IMR-90 (cell line): ENCODE results near the gene ZNF512B.

ENCODE experiments used
- CTCF ChIP-seq: conservative IDR thresholded peaks from 2 replicates; pipeline ENCODE4 v1.5.1; 2012; ENCODE audit warnings: mild to moderate bottlenecking, low read depth, low read length, improper control_type of control experiment
- RAD21 ChIP-seq: IDR thresholded peaks from 2 replicates; pipeline ENCODE4 v1.6.1; 2012; ENCODE audit warnings: low read length, improper control_type of control experiment
- SMC3 ChIP-seq: fragments of 150-350 bp; IDR thresholded peaks from 2 replicates; pipeline ENCODE4 v1.6.1; 2016; ENCODE audit warnings: low read depth, mild to moderate bottlenecking, antibody characterized with exemption, low read length, moderate library complexity

GRCh38 chr20:63963348-63963741 lies 6.4 kb downstream of the ZNF512B start:
- TF ChIP-seq RAD21 (no peak), CTCF (no peak), SMC3 (no peak)
